ENCODE results near the gene FAM32A. TPM values are rescaled to one million over a fixed set of nuclear protein-coding genes. Genes with fewer than 3 reads are reported as not detected.

The FAM32A gene
- total RNA-seq, 4 donors from 2014 or later = 79.7 to 103 (median 90.2) TPM

- no peak for TF ChIP-seq CTCF (IDR thresholded peaks at IDR 0.05)
- ATAC-seq (ENCODE audit: low FRiP score) (no peak), DNase-seq (ENCODE audit: low spot score) (no peak)
Measured at GRCh38 chr19:16206637-16207036, 21.4 kb downstream of the FAM32A start.

- TF ChIP-seq CTCF (IDR thresholded peaks at IDR 0.05) = no peak
- no peak for ATAC-seq (ENCODE audit: low FRiP score)
- no peak for DNase-seq (ENCODE audit: low spot score)
Measured at GRCh38 chr19:16207063-16207462, 21.9 kb downstream of the FAM32A start.

GRCh38 chr19:16207490-16208025 is 22.3 kb downstream of the FAM32A start:
- ATAC-seq (ENCODE audit: low FRiP score) (no peak), DNase-seq (ENCODE audit: low spot score) (no peak)
- TF ChIP-seq CTCF (IDR thresholded peaks at IDR 0.05) = no peak

GRCh38 chr19:16208064-16208759 is 23.0 kb downstream of the FAM32A start:
- no peak for TF ChIP-seq CTCF (IDR thresholded peaks at IDR 0.05)
- DNase-seq (ENCODE audit: low spot score) = no peak

GRCh38 chr19:16208847-16209665 is 23.8 kb downstream of the FAM32A start:
- ATAC-seq (ENCODE audit: low FRiP score) (no peak), DNase-seq (ENCODE audit: low spot score) (no peak)
- TF ChIP-seq CTCF (IDR thresholded peaks at IDR 0.05) = no peak

More at GRCh38 chr19:16208064-16208759, 23.0 kb downstream of the FAM32A start:
- no peak for ATAC-seq (ENCODE audit: low FRiP score)

- ATAC-seq (ENCODE audit: low FRiP score) (no peak), DNase-seq (ENCODE audit: low spot score) (no peak)
- no peak for TF ChIP-seq CTCF (IDR thresholded peaks at IDR 0.05)
Measured at GRCh38 chr19:16210168-16210567, 25.0 kb downstream of the FAM32A start.
